GM11168 (cell line): ENCODE results near the gene ARRDC2.
"Not testable (repeated sequence)": the region's sequence is repeated elsewhere in the genome, so short reads cannot be mapped to it uniquely, and the experiment has no call there.

Source experiments
- in situ Hi-C: fragments of 300-500 bp; cut with MboI; formaldehyde crosslinking; loops from one replicate; pipeline ENCODE4 v1.12.0; 2022; ENCODE audit warnings: low sequenced_read_pairs; ENCODE audit not compliant: unreplicated experiment

The ARRDC2 gene

GRCh38 chr19:18007917-18008673 lies at the start of gene ARRDC2:
Gene ARRDC2, plus strand, starts transcription at chr19:18008170. Its CDS starts 141 bp downstream, at chr19:18008311.
- in situ Hi-C loops: loop anchor here (5.0 kb wide), 1 partner anchor 49 kb away; no protein-coding TSS in a partner anchor

- in situ Hi-C loops: no loop called here
Measured at GRCh38 chr19:17963936-17964691, 43.9 kb upstream of the ARRDC2 start.

- in situ Hi-C loops: no loop called here
Measured at GRCh38 chr19:17965370-17966128, 42.4 kb upstream of the ARRDC2 start.

- in situ Hi-C loops: no loop called here
Measured at GRCh38 chr19:17966129-17966483, 41.9 kb upstream of the ARRDC2 start.

- in situ Hi-C loops: no loop called here
Measured at GRCh38 chr19:17966550-17967256, 41.3 kb upstream of the ARRDC2 start, which contains the start of gene KCNN1. Gene KCNN1, plus strand, starts transcription at chr19:17967107. Its CDS starts 6,782 bp downstream, at chr19:17973889.

GRCh38 chr19:17967257-17968051 lies 40.5 kb upstream of the ARRDC2 start:
- in situ Hi-C loops: no loop called here

GRCh38 chr19:17968362-17968761 lies 39.6 kb upstream of the ARRDC2 start:
- in situ Hi-C loops: no loop called here

- in situ Hi-C loops: no loop called here
Measured at GRCh38 chr19:17969096-17969792, 38.7 kb upstream of the ARRDC2 start.

- in situ Hi-C loops: no loop called here
Measured at GRCh38 chr19:17972230-17972629, 35.7 kb upstream of the ARRDC2 start.

GRCh38 chr19:17973759-17974158 lies 34.2 kb upstream of the ARRDC2 start:
- in situ Hi-C loops: no loop called here

GRCh38 chr19:17974551-17974950 lies 33.4 kb upstream of the ARRDC2 start:
- in situ Hi-C loops: no loop called here

GRCh38 chr19:17975032-17975431 lies 32.9 kb upstream of the ARRDC2 start:
- in situ Hi-C loops: no loop called here

GRCh38 chr19:17977021-17977420 lies 30.9 kb upstream of the ARRDC2 start:
- in situ Hi-C loops: no loop called here

GRCh38 chr19:17977488-17977887 lies 30.5 kb upstream of the ARRDC2 start:
- in situ Hi-C loops: no loop called here

GRCh38 chr19:17981611-17982010 lies 26.4 kb upstream of the ARRDC2 start:
- in situ Hi-C loops: no loop called here

- in situ Hi-C loops: no loop called here
Measured at GRCh38 chr19:17982430-17982829, 25.5 kb upstream of the ARRDC2 start.

- in situ Hi-C loops: no loop called here
Measured at GRCh38 chr19:17985037-17985818, 22.7 kb upstream of the ARRDC2 start.

GRCh38 chr19:17986569-17986968 lies 21.4 kb upstream of the ARRDC2 start:
- in situ Hi-C loops: not testable (repeated sequence)
